Glomerular endothelial cell (primary cell): Measurements from ENCODE around the gene KIF15. TPM values are rescaled to one million over a fixed set of nuclear protein-coding genes. Genes with fewer than 3 reads are reported as not detected.
"Not testable (repeated sequence)": the region's sequence is repeated elsewhere in the genome, so short reads cannot be mapped to it uniquely, and the experiment has no call there.

ENCODE experiments used
- DNase-seq: peaks from one replicate; pipeline ENCODE4 v3.0.0-alpha.2; 2011; ENCODE audit warnings: low read depth, low spot score; ENCODE audit errors: extremely low read depth
- total RNA-seq: library from RNA; depleted of rRNA; stranded (reverse); fragments of >200 nt; gene quantifications from 2 replicates; pipeline ENCODE4 v1.2.3, GENCODE V29; 2015

KIF15 gene
- total RNA-seq = 0.92 and 3.7 TPM in 2 replicates

- peak; percentile 72 for DNase-seq
Observed at GRCh38 chr3:44761424-44762169, at the start of gene KIF15, which contains the start of gene KIAA1143. Gene KIF15 (plus strand): TSS chr3:44761794. CDS start chr3:44761866, 72 bp downstream. Gene KIAA1143 (minus strand): TSS chr3:44761619. CDS start chr3:44761602, 17 bp downstream.

GRCh38 chr3:44712455-44713075, 49.0 kb upstream of the KIF15 start, which contains the start of gene ZNF502:
Gene ZNF502 (plus strand): TSS chr3:44712660. CDS start chr3:44720262, 7,602 bp downstream.
- DNase-seq = peak; percentile 54

GRCh38 chr3:44721231-44722102, 40.1 kb upstream of the KIF15 start:
- DNase-seq = no peak

GRCh38 chr3:44722103-44722401, 39.5 kb upstream of the KIF15 start:
- no peak for DNase-seq

- DNase-seq = peak; percentile 41
Observed at GRCh38 chr3:44729384-44729910, 32.1 kb upstream of the KIF15 start, which contains the start of gene ZNF501. Gene ZNF501 (plus strand): TSS chr3:44729635. CDS start chr3:44734422, 4,787 bp downstream.

- DNase-seq = no peak
Observed at GRCh38 chr3:44734646-44735168, 26.9 kb upstream of the KIF15 start.

- DNase-seq = no peak
Observed at GRCh38 chr3:44761101-44761423, 532 bp upstream of the KIF15 start.

- peak; percentile 7 for DNase-seq
Observed at GRCh38 chr3:44762170-44762677, 630 bp downstream of the KIF15 start.

- no peak for DNase-seq
Observed at GRCh38 chr3:44762690-44763089, 1.1 kb downstream of the KIF15 start.

GRCh38 chr3:44764248-44764647, 2.7 kb downstream of the KIF15 start:
- DNase-seq = no peak

- no peak for DNase-seq
Observed at GRCh38 chr3:44771424-44772098, 10.0 kb downstream of the KIF15 start.

GRCh38 chr3:44772099-44772442, 10.5 kb downstream of the KIF15 start:
- DNase-seq = no peak

- DNase-seq = no peak
Observed at GRCh38 chr3:44782891-44783290, 21.3 kb downstream of the KIF15 start.

GRCh38 chr3:44795197-44795596, 33.6 kb downstream of the KIF15 start:
- no peak for DNase-seq

- no peak for DNase-seq
Observed at GRCh38 chr3:44802011-44802410, 40.4 kb downstream of the KIF15 start.

GRCh38 chr3:44803298-44803697, 41.7 kb downstream of the KIF15 start:
- DNase-seq = no peak

GRCh38 chr3:44805960-44806359, 44.4 kb downstream of the KIF15 start:
- DNase-seq = no peak

GRCh38 chr3:44814751-44815150, 53.2 kb downstream of the KIF15 start:
- DNase-seq = no peak

- not testable (repeated sequence) for DNase-seq
Observed at GRCh38 chr3:44816334-44816733, 54.7 kb downstream of the KIF15 start.

- not testable (repeated sequence) for DNase-seq
Observed at GRCh38 chr3:44821206-44821605, 59.6 kb downstream of the KIF15 start.
